HL-60 (cell line): ENCODE measurements around the gene COPG1.

ENCODE experiments used
- DNase-seq, 2 experiments: peaks; one replicate each; pipeline ENCODE4 v3.0.0-alpha.2; 2010 to 2020; ENCODE audit warnings: low read depth in 1 of 2, low spot score in 1 of 2
- H3K27ac ChIP-seq: fragments of 250-450 bp; sonication (Bioruptor Pico); replicated peaks from 2 replicates; pipeline ENCODE4 v1.5.1; 2020; ENCODE audit warnings: mild to moderate bottlenecking, moderate library complexity
- H3K27me3 ChIP-seq: fragments of 250-450 bp; sonication (Bioruptor Pico); 2 replicates; pipeline ENCODE4 v1.5.1; 2021; ENCODE audit warnings: mild to moderate bottlenecking, moderate library complexity; ENCODE audit not compliant: insufficient read depth, poor library complexity, severe bottlenecking
- H3K4me3 ChIP-seq: replicated peaks from 2 replicates; pipeline ENCODE4 v1.5.1; 2011; ENCODE audit warnings: mild to moderate bottlenecking, control low read depth, low read length; ENCODE audit not compliant: insufficient read depth
- GABPA ChIP-seq: IDR thresholded peaks from 2 replicates; pipeline ENCODE4 v1.6.1; 2012; ENCODE audit warnings: low read depth
- POLR2AphosphoS5 ChIP-seq: IDR thresholded peaks from 2 replicates; pipeline ENCODE4 v1.6.1; 2012; ENCODE audit warnings: low read depth
- SPI1 ChIP-seq: IDR thresholded peaks from 2 replicates; pipeline ENCODE4 v1.6.1; 2012; ENCODE audit warnings: low read depth, mild to moderate bottlenecking, borderline replicate concordance
- TF ChIP-seq, protein P1 (sequence below): IDR thresholded peaks from 2 replicates; pipeline ENCODE4 v1.6.1; 2012; ENCODE audit warnings: low read depth; ENCODE audit not compliant: insufficient replicate concordance
- TF ChIP-seq, protein P2 (sequence below): IDR thresholded peaks from one replicate; pipeline ENCODE4 v1.5.1; 2011; ENCODE audit warnings: low read length, control low read depth, inconsistent platforms; ENCODE audit not compliant: insufficient read depth

Gene COPG1

DNA sequence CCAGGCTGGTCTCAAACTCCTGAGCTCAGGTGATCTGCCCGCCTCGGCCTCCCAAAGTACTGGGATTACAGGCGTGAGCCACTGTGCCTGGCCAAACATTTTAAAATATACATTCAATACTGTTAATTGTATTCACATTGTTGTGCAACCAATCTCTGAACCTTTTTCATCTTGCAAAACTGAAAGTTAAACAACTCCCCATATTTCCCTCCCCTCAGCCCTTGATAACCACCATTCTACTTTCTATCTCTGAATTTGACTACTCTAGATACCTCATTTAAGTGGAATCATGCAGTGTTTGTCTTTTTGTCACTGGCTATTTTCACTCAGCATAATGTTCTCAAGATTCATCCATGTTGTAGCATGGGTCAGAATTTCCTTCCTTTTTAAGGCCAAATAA lies 59.2 kb downstream of the COPG1 start:
- no peaks in the 10 kb centered on the region for H3K27me3 ChIP-seq
- H3K4me3 ChIP-seq, result no peak overlapping the region
- TF ChIP-seq, protein P1, sequence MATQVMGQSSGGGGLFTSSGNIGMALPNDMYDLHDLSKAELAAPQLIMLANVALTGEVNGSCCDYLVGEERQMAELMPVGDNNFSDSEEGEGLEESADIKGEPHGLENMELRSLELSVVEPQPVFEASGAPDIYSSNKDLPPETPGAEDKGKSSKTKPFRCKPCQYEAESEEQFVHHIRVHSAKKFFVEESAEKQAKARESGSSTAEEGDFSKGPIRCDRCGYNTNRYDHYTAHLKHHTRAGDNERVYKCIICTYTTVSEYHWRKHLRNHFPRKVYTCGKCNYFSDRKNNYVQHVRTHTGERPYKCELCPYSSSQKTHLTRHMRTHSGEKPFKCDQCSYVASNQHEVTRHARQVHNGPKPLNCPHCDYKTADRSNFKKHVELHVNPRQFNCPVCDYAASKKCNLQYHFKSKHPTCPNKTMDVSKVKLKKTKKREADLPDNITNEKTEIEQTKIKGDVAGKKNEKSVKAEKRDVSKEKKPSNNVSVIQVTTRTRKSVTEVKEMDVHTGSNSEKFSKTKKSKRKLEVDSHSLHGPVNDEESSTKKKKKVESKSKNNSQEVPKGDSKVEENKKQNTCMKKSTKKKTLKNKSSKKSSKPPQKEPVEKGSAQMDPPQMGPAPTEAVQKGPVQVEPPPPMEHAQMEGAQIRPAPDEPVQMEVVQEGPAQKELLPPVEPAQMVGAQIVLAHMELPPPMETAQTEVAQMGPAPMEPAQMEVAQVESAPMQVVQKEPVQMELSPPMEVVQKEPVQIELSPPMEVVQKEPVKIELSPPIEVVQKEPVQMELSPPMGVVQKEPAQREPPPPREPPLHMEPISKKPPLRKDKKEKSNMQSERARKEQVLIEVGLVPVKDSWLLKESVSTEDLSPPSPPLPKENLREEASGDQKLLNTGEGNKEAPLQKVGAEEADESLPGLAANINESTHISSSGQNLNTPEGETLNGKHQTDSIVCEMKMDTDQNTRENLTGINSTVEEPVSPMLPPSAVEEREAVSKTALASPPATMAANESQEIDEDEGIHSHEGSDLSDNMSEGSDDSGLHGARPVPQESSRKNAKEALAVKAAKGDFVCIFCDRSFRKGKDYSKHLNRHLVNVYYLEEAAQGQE, result no peak
- TF ChIP-seq SPI1, result no peak
- no peak for TF ChIP-seq POLR2AphosphoS5
- no peak for TF ChIP-seq GABPA
- TF ChIP-seq, protein P2, sequence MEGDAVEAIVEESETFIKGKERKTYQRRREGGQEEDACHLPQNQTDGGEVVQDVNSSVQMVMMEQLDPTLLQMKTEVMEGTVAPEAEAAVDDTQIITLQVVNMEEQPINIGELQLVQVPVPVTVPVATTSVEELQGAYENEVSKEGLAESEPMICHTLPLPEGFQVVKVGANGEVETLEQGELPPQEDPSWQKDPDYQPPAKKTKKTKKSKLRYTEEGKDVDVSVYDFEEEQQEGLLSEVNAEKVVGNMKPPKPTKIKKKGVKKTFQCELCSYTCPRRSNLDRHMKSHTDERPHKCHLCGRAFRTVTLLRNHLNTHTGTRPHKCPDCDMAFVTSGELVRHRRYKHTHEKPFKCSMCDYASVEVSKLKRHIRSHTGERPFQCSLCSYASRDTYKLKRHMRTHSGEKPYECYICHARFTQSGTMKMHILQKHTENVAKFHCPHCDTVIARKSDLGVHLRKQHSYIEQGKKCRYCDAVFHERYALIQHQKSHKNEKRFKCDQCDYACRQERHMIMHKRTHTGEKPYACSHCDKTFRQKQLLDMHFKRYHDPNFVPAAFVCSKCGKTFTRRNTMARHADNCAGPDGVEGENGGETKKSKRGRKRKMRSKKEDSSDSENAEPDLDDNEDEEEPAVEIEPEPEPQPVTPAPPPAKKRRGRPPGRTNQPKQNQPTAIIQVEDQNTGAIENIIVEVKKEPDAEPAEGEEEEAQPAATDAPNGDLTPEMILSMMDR, result no peak
- no peak overlapping the region for H3K27ac ChIP-seq
- no peak for DNase-seq

DNA sequence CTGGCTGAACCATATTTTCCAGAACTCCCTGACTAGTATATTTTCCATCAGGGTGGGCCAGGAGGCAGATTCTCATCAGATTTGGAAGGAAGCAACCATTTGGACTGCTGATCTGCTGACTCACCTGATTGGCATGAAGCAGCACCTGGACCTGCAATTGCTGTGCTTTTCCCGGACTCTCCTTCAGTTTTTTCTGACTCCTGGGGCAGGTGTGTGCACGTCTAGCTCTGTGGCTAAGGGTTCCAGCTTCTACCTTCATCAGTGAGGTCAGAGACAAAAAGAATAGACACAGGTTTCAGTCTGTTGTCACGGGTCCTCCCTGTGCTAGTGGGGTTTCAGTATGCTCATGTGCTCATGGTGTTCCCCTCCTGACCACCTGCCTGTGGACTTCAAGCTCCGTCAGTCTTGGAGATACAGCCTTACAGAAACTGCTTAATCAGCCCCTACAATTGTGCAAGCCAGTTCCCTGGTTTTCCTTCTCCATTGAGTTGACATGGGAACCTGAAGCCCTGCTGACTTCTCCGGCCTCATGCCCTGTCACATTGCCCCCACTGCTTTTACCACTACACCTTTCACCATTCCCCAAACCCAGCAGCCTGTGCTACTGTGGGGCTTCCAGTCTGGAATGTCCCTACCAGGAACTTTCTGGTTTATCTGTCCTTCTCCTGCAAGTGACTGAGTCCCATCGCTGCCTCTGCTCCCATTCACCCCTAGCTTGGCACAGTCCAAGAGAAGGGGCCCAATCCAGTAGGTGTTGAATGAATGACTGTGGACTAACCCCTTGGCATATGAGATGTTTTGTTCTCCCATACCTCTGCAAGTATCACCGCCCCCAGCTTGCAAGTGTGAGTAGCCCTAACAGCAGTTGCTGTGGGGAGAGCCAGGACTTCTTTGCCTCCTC lies 61.0 kb downstream of the COPG1 start:
- TF ChIP-seq, protein P1, result no peak
- TF ChIP-seq POLR2AphosphoS5, result no peak
- TF ChIP-seq, protein P2, result no peak
- TF ChIP-seq GABPA, result no peak
- TF ChIP-seq SPI1, result no peak
- DNase-seq, result no peak
- Histone ChIP-seq H3K4me3 (no peak overlapping the region), H3K27me3 (no peaks in the 10 kb centered on the region), H3K27ac (no peak overlapping the region)

DNA sequence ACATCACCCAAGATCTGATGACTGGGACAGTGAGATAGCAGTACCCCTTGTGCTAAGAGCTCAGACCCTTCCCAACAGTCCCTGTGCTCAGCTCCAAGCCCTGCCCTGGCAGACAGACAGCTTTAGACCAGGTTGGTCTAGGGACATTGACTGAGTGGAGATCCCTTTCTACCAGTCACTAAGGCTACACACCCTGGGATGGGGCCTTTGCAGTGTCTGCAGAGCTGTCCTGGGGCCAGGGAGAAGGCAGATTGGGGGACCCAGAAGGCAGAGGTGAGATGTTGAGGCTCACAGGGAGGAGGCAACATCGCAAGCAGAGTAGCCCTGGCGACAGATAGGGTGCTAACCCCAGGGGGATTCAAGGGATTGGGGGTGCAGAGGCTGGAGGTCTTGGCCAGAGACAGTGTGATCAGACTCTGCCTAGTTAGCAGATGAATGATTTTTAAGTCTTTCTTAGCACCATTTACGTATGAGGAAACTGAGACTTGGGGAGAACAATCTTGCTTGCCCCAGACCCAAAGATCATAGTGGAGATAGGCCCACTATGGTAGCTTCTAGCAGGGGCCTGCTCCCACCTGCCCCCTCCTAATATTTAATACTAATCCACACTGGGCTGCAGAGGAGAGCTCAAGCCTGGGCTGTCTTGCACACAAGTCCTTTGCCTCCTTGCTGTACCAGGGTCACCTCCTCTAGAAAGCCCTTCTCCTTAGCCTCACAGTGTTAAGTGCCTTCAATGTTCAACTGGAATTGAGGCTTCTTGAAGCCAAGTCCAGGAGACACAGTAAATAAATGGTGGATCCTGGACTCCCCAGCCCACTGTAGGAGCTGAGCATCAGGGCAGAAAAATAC lies 61.9 kb downstream of the COPG1 start:
- H3K4me3 ChIP-seq, result no peak overlapping the region
- DNase-seq, result no peak
- no peak overlapping the region for H3K27ac ChIP-seq
- TF ChIP-seq, protein P1, result no peak
- TF ChIP-seq, protein P2, result no peak
- TF ChIP-seq GABPA, result no peak
- H3K27me3 ChIP-seq, result no peaks in the 10 kb centered on the region
